ENCODE measurements around the gene SSH3. TPM values are rescaled to one million over a fixed set of nuclear protein-coding genes. Genes with fewer than 3 reads are reported as not detected.
A peak's percentile ranks its signal among the peaks of the same experiment; 100 is the strongest.

The SSH3 gene
- total and polyA plus RNA-seq, 5 donors from 2014 or later = 2.3 to 24.4 (median 3.7) TPM

DNA sequence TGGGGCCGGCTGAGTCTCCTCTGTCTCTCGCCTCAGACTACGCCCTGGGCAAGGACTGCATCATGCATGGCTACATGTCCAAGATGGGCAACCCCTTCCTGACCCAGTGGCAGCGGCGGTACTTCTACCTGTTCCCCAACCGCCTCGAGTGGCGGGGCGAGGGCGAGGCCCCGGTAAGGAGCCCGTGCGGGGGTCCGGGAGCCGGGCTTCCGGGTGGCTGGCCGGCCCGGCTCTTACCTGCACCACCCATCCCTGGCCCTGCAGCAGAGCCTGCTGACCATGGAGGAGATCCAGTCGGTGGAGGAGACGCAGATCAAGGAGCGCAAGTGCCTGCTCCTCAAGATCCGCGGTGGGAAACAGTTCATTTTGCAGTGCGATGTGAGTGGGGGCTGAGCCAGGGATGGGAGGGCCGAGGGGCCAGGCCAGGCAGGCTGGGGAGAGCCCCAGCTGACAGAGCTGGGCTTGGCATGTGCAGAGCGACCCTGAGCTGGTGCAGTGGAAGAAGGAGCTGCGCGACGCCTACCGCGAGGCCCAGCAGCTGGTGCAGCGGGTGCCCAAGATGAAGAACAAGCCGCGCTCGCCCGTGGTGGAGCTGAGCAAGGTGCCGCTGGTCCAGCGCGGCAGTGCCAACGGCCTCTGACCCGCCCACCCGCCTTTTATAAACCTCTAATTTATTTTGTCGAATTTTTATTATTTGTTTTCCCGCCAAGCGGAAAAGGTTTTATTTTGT lies 18.4 kb upstream of the SSH3 start:
- peaks cover 0 to 1% (median 0%) of the 10 kb centered on the region in 7 donors for H3K9me3 Mint-ChIP-seq
- Histone ChIP-seq H3K36me3 (ENCODE audit: control insufficient read depth, insufficient read depth, low read length) (peaks cover 64% of the 10 kb centered on the region), H3K27me3 (ENCODE audit: control insufficient read depth, insufficient read depth, low read length) (no peaks in the 10 kb centered on the region), H3K4me1 (ENCODE audit: control insufficient read depth, insufficient read depth, low read length, poor library complexity, severe bottlenecking) (peaks cover 42% of the 10 kb centered on the region), H3K27ac (ENCODE audit: insufficient read depth, low read length, poor library complexity, severe bottlenecking) (peak overlapping the region; percentile 95), H3K4me3 (ENCODE audit: low read depth, low read length) (no peak overlapping the region), H3K9me3 (ENCODE audit: control insufficient read depth in 2 of 2, low read length in 2 of 2) (no peaks in the 10 kb centered on the region)
- no peak for DNase-seq
- H3K27ac Mint-ChIP-seq = peak overlapping the region in 1 of 3 donors; percentile 48
- H3K36me3 Mint-ChIP-seq = peaks cover 4% of the 10 kb centered on the region
- H3K4me1 Mint-ChIP-seq = peaks cover 0 to 40% (median 15%) of the 10 kb centered on the region in 4 donors
- no peak for ATAC-seq (ENCODE audit: low read depth in 2 of 2)
- H3K4me3 Mint-ChIP-seq = no peak overlapping the region
- H3K27me3 Mint-ChIP-seq = peaks cover 5% of the 10 kb centered on the region

GRCh38 chr11:67285541-67286498 lies 17.5 kb upstream of the SSH3 start:
- DNase-seq (no peak), ATAC-seq (ENCODE audit: low read depth in 2 of 2) (no peak)
- Histone ChIP-seq H3K36me3 (ENCODE audit: control insufficient read depth, insufficient read depth, low read length) (peaks cover 62% of the 10 kb centered on the region), H3K9me3 (ENCODE audit: control insufficient read depth in 2 of 2, low read length in 2 of 2) (no peaks in the 10 kb centered on the region), H3K4me3 (ENCODE audit: low read depth, low read length) (no peak overlapping the region), H3K27ac (ENCODE audit: insufficient read depth, low read length, poor library complexity, severe bottlenecking) (peak overlapping the region; percentile 95), H3K27me3 (ENCODE audit: control insufficient read depth, insufficient read depth, low read length) (no peaks in the 10 kb centered on the region), H3K4me1 (ENCODE audit: control insufficient read depth, insufficient read depth, low read length, poor library complexity, severe bottlenecking) (peaks cover 45% of the 10 kb centered on the region)
- peaks cover 5% of the 10 kb centered on the region for H3K27me3 Mint-ChIP-seq
- H3K9me3 Mint-ChIP-seq = peaks cover 0 to 1% (median 0%) of the 10 kb centered on the region in 7 donors
- peak overlapping the region in 2 of 3 donors; percentile 99 to 100 for H3K27ac Mint-ChIP-seq
- peaks cover 4% of the 10 kb centered on the region for H3K36me3 Mint-ChIP-seq
- no peak overlapping the region for H3K4me3 Mint-ChIP-seq
- peaks cover 0 to 44% (median 16%) of the 10 kb centered on the region in 4 donors for H3K4me1 Mint-ChIP-seq

DNA sequence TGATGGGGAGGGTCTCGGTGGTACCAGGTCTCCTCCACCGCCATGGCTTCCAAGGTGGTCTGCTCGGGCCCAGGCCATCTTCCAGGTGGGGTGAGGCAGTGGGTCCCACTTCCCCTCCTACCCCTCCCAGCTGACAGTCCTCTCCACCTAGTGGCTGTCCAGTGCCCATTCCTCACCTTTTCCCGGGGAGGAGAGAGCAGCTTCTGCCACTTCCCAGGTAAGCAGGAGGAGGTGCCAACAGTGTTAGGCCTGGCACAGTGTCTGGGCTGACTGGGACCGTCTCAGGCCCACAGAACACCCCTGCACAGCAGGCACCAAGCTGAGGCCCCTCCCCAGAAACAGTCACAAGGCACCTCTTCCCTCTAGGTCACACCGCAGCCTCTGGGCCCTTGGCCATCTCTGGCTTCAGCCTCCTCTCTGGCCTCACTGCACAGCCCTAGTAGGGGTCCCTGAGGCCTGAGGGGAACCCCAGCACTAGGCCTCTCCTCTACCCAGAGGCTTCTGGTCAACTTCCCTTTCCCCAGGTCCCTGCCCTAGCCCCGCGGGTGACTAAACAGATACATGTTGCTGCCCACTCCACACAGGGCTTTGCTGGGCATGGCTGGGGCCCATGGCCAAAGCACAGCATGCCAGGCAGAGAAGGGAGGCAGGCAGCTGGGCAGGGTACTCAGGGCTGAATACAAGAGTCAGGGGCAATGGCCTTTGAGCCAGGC lies 16.6 kb upstream of the SSH3 start:
- Histone ChIP-seq H3K9me3 (ENCODE audit: control insufficient read depth in 2 of 2, low read length in 2 of 2) (no peaks in the 10 kb centered on the region), H3K4me1 (ENCODE audit: control insufficient read depth, insufficient read depth, low read length, poor library complexity, severe bottlenecking) (peaks cover 54% of the 10 kb centered on the region), H3K4me3 (ENCODE audit: low read depth, low read length) (peak overlapping the region; percentile 47), H3K36me3 (ENCODE audit: control insufficient read depth, insufficient read depth, low read length) (peaks cover 56% of the 10 kb centered on the region), H3K27ac (ENCODE audit: insufficient read depth, low read length, poor library complexity, severe bottlenecking) (peak overlapping the region; percentile 95), H3K27me3 (ENCODE audit: control insufficient read depth, insufficient read depth, low read length) (no peaks in the 10 kb centered on the region)
- Mint-ChIP-seq H3K4me1 (peaks cover 0 to 49% (median 16%) of the 10 kb centered on the region in 4 donors), H3K36me3 (peaks cover 4% of the 10 kb centered on the region), H3K9me3 (peaks cover 0 to 1% (median 0%) of the 10 kb centered on the region in 7 donors), H3K4me3 (peak overlapping the region; percentile 80 to 87 (median 82)), H3K27me3 (peaks cover 5% of the 10 kb centered on the region), H3K27ac (peak overlapping the region; percentile 98 to 100 (median 99))
- DNase-seq (peak in 1 of 3 donors; percentile 34), ATAC-seq (ENCODE audit: low read depth in 2 of 2) (no peak)

DNA sequence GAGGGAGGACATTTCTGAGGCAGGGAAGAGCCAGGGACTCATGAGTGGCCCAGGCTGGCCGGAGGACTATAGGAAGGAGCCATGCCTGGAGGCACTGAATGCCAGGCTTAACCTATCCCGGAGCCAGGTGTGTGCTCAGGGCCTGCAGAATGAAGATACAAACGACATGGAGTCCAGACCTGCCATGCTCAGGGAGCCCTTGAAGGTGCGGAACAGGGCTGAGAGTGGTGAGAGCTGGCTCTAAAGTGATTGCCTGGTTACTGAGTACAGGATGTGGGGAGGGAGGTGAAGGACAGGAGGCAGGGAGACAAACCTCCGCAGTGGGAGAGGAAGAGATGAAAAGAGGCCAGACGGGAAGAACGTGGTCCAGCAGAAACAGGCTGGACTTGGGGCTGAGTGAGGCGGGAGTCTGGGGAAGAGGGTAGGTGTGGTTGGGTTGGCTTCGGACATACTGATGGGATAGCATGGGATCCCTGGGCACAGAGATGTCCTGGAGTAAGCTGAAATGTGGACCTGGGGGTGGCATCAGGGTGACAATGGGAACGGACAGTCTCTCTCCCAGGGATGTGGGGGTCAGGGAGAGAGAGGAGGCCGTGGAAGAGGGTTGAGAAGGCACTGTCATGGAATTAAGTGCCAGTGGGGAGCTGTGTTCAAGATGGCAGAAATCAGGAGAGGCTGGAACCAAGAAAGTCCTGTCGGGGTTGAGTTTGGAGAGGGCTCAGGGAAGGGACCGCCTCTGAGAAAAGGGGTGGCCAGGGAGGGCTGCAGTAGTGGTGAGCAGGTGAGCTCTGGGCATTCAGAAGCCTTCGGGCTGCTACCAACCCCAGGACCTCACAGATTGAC lies 15.8 kb upstream of the SSH3 start:
- Histone ChIP-seq H3K4me1 (ENCODE audit: control insufficient read depth, insufficient read depth, low read length, poor library complexity, severe bottlenecking) (peaks cover 62% of the 10 kb centered on the region), H3K27me3 (ENCODE audit: control insufficient read depth, insufficient read depth, low read length) (no peaks in the 10 kb centered on the region), H3K9me3 (ENCODE audit: control insufficient read depth in 2 of 2, low read length in 2 of 2) (no peaks in the 10 kb centered on the region), H3K27ac (ENCODE audit: insufficient read depth, low read length, poor library complexity, severe bottlenecking) (peak overlapping the region; percentile 95), H3K36me3 (ENCODE audit: control insufficient read depth, insufficient read depth, low read length) (peaks cover 54% of the 10 kb centered on the region), H3K4me3 (ENCODE audit: low read depth, low read length) (peak overlapping the region; percentile 47)
- H3K27me3 Mint-ChIP-seq = peaks cover 5% of the 10 kb centered on the region
- peak overlapping the region; percentile 80 to 87 (median 82) for H3K4me3 Mint-ChIP-seq
- peaks cover 3 to 53% (median 19%) of the 10 kb centered on the region in 4 donors for H3K4me1 Mint-ChIP-seq
- DNase-seq (peak in 2 of 3 donors; percentile 43 to 84), ATAC-seq (ENCODE audit: low read depth in 2 of 2) (no peak)
- peaks cover 5% of the 10 kb centered on the region for H3K36me3 Mint-ChIP-seq
- H3K27ac Mint-ChIP-seq = peak overlapping the region; percentile 98 to 100 (median 99)
- peaks cover 0 to 1% (median 0%) of the 10 kb centered on the region in 7 donors for H3K9me3 Mint-ChIP-seq

DNA sequence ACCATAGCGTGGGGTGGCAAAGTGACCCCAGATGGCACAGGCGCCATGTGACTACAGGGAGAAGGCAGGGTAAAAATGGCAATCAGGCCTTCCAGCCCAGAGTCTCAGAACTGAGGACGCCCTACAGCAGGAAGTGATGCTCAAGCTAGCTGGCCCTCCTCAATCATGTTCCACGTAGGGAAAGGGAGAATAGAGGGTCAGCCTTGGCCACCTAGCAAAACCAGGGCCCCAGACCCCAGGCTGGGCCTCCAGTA lies 15.2 kb upstream of the SSH3 start:
- Histone ChIP-seq H3K27me3 (ENCODE audit: control insufficient read depth, insufficient read depth, low read length) (no peaks in the 10 kb centered on the region), H3K9me3 (ENCODE audit: control insufficient read depth in 2 of 2, low read length in 2 of 2) (no peaks in the 10 kb centered on the region), H3K36me3 (ENCODE audit: control insufficient read depth, insufficient read depth, low read length) (peaks cover 52% of the 10 kb centered on the region), H3K4me3 (ENCODE audit: low read depth, low read length) (peak overlapping the region; percentile 47), H3K27ac (ENCODE audit: insufficient read depth, low read length, poor library complexity, severe bottlenecking) (peak overlapping the region; percentile 95), H3K4me1 (ENCODE audit: control insufficient read depth, insufficient read depth, low read length, poor library complexity, severe bottlenecking) (peaks cover 68% of the 10 kb centered on the region)
- H3K4me3 Mint-ChIP-seq = peak overlapping the region; percentile 80 to 87 (median 82)
- peaks cover 0 to 1% (median 0%) of the 10 kb centered on the region in 7 donors for H3K9me3 Mint-ChIP-seq
- ATAC-seq (ENCODE audit: low read depth in 2 of 2) (peak in 1 of 2 donors; percentile 2), DNase-seq (no peak)
- peaks cover 9% of the 10 kb centered on the region for H3K27me3 Mint-ChIP-seq
- peak overlapping the region; percentile 98 to 100 (median 99) for H3K27ac Mint-ChIP-seq
- H3K4me1 Mint-ChIP-seq = peaks cover 9 to 58% (median 24%) of the 10 kb centered on the region in 4 donors
- H3K36me3 Mint-ChIP-seq = peaks cover 10% of the 10 kb centered on the region

GRCh38 chr11:67288452-67289225 lies 14.7 kb upstream of the SSH3 start:
- peaks cover 11% of the 10 kb centered on the region for H3K36me3 Mint-ChIP-seq

More at GRCh38 chr11:67288452-67289225, 14.7 kb upstream of the SSH3 start:
- ATAC-seq (ENCODE audit: low read depth in 2 of 2) (peak; percentile 77), DNase-seq (peak; percentile 84 to 94 (median 91))
- Histone ChIP-seq H3K9me3 (ENCODE audit: control insufficient read depth in 2 of 2, low read length in 2 of 2) (no peaks in the 10 kb centered on the region), H3K27ac (ENCODE audit: insufficient read depth, low read length, poor library complexity, severe bottlenecking) (peak overlapping the region; percentile 95), H3K36me3 (ENCODE audit: control insufficient read depth, insufficient read depth, low read length) (peaks cover 48% of the 10 kb centered on the region), H3K27me3 (ENCODE audit: control insufficient read depth, insufficient read depth, low read length) (no peaks in the 10 kb centered on the region), H3K4me1 (ENCODE audit: control insufficient read depth, insufficient read depth, low read length, poor library complexity, severe bottlenecking) (peaks cover 73% of the 10 kb centered on the region), H3K4me3 (ENCODE audit: low read depth, low read length) (peak overlapping the region; percentile 47)
- Mint-ChIP-seq H3K4me1 (peaks cover 9 to 61% (median 26%) of the 10 kb centered on the region in 4 donors), H3K4me3 (peak overlapping the region; percentile 80 to 87 (median 82)), H3K27me3 (peaks cover 9% of the 10 kb centered on the region), H3K27ac (peak overlapping the region; percentile 98 to 100 (median 99)), H3K9me3 (peaks cover 0 to 1% (median 0%) of the 10 kb centered on the region in 7 donors)
